DMS114 treated with DMSO at 0.1 percent for 48 hours (cell line): ENCODE results near the gene KCTD10.
"Not testable (repeated sequence)": the region's sequence is repeated elsewhere in the genome, so short reads cannot be mapped to it uniquely, and the experiment has no call there.

Source experiments
- DNase-seq: peaks from one replicate; lab custom pipeline; 2025; ENCODE audit not compliant: unreplicated experiment; lab: John Stamatoyannopoulos, UW

The KCTD10 gene

GRCh38 chr12:109473526-109474270 lies 3.4 kb downstream of the KCTD10 start:
- not testable (repeated sequence) for DNase-seq

GRCh38 chr12:109473006-109473405 lies 4.1 kb downstream of the KCTD10 start:
- no peak for DNase-seq

- no peak for DNase-seq
Measured at GRCh38 chr12:109469517-109469916, 7.6 kb downstream of the KCTD10 start.

- DNase-seq: no peak
Measured at GRCh38 chr12:109467978-109468676, 9.0 kb downstream of the KCTD10 start.

- DNase-seq: no peak
Measured at GRCh38 chr12:109466821-109467220, 10.3 kb downstream of the KCTD10 start.

- no peak for DNase-seq
Measured at GRCh38 chr12:109466305-109466704, 10.8 kb downstream of the KCTD10 start.

- DNase-seq: no peak
Measured at GRCh38 chr12:109464642-109465351, 12.3 kb downstream of the KCTD10 start.

- no peak for DNase-seq
Measured at GRCh38 chr12:109463756-109464155, 13.3 kb downstream of the KCTD10 start.

- DNase-seq: no peak
Measured at GRCh38 chr12:109462868-109463692, 14.0 kb downstream of the KCTD10 start.

GRCh38 chr12:109461846-109462756 lies 15.0 kb downstream of the KCTD10 start:
- no peak for DNase-seq

- DNase-seq: no peak
Measured at GRCh38 chr12:109461049-109461845, 15.9 kb downstream of the KCTD10 start.

- DNase-seq: no peak
Measured at GRCh38 chr12:109460538-109460937, 16.6 kb downstream of the KCTD10 start.

GRCh38 chr12:109459247-109459646 lies 17.9 kb downstream of the KCTD10 start:
- DNase-seq: no peak

- no peak for DNase-seq
Measured at GRCh38 chr12:109458771-109459208, 18.3 kb downstream of the KCTD10 start.

GRCh38 chr12:109458086-109458485 lies 19.0 kb downstream of the KCTD10 start:
- DNase-seq: no peak

- no peak for DNase-seq
Measured at GRCh38 chr12:109455706-109456105, 21.4 kb downstream of the KCTD10 start.

- no peak for DNase-seq
Measured at GRCh38 chr12:109452489-109452888, 24.6 kb downstream of the KCTD10 start.

- DNase-seq: no peak
Measured at GRCh38 chr12:109451400-109451799, 25.7 kb downstream of the KCTD10 start.

GRCh38 chr12:109450980-109451379 lies 26.1 kb downstream of the KCTD10 start:
- no peak for DNase-seq
